Raji (cell line): ENCODE measurements around the gene EXOC4.

Experiments used
- POLR2A ChIP-seq: IDR thresholded peaks from 2 replicates; pipeline ENCODE4 v1.6.1; 2011; ENCODE audit warnings: low read depth, low read length, control low read depth; ENCODE audit not compliant: insufficient read depth

EXOC4 gene

DNA sequence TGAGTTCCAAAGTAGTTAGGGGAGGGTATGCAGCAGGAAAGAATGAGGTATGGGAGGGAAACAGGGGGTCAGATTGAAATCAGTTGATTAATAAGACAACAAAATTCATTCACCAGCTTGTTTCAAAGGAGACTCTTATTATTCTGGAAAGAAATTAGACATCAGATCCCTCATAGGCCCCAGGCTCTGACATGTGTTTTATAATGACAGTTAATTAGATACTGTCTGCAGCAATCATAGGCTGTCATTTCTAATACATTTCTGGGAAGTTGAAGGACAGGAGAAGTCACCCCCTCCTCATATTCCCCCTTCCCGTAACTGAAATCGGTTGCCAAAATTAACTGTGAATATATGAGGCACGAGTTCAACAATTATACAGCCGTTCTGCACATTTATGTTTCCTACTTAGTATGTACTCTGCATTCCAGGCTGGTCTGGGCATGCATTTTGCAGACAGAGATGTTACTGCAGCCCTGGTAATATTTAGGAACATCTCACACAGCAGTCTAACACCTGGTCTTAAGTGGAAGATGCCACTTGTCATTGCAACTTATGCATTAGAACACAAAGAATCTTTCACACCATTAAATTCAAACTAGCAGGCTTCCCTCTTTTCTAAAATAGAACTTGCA lies 519.0 kb downstream of the EXOC4 start:
- TF ChIP-seq POLR2A = no peak

DNA sequence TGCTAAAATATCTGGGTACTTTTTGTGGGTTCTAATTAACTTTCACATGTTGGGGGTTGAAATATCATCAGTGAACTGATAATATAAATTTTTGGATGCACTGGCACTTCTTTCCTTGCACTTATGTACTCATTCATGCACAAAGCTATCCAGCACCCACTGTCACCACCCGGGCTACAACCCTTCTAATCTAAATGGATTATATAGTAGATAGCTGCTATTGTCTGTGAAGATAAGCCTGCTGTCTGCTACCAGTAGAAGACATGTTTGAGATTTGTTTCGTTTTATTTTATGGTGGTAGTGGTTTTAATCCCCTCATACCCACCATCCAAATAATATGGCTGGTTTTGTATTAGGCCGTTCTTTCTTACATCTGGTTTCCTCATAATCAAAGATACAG lies 520.7 kb downstream of the EXOC4 start:
- no peak for TF ChIP-seq POLR2A

DNA sequence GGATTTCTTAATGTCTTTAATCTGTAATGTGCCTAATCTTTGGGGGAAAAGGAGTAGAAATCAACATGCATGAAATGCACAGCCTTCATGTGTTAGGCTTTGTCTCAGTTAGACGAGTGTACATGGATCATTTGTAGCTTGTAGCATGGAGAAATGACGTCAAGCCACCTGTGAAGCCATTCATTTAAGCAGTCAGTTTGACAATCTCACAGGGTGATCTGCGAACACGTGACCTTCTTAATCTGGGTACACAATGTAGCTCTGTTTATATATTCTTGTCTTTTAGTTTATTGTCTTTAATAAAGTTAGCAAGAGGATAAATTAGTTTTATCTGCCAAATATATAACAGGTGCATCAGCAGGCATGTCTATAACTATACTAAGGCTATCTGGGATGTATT lies 522.3 kb downstream of the EXOC4 start:
- no peak for TF ChIP-seq POLR2A

DNA sequence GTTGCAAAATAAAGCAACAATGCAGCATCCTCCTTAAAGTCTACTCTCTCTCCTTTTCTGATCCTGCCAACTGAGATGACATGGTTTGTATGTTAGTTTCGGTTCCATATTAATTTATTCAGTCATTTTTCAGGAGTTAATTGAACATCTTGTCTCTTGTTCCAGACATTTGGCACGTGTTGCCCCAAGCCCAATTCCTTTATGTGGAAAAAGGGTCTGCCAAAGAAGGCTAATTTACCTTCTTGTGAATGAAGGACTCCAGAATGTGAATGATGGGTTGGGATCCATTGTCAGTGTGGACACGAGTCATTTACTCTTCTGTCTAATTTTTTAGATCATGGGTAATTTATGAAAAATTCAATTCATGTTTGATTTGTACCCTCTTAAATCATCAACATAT lies 523.4 kb downstream of the EXOC4 start:
- no peak for TF ChIP-seq POLR2A

DNA sequence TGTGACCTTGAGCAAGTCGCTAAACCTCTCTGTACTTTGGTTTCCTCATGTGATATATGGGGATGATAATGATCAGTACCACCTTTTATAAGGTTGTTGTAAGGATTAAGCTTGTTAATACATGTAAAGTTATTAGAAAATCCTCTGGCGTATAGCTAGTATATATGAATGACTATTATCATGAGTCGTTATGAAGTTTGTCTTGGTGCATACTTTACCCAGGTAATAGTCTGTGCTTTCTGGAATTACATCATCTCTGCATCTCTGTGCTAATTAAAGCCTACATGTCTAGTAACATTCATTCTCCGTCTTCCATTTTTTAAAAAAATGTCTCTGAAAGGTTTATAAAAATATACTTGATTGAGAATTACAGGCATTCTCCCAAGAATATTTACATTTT lies 524.8 kb downstream of the EXOC4 start:
- TF ChIP-seq POLR2A = no peak

DNA sequence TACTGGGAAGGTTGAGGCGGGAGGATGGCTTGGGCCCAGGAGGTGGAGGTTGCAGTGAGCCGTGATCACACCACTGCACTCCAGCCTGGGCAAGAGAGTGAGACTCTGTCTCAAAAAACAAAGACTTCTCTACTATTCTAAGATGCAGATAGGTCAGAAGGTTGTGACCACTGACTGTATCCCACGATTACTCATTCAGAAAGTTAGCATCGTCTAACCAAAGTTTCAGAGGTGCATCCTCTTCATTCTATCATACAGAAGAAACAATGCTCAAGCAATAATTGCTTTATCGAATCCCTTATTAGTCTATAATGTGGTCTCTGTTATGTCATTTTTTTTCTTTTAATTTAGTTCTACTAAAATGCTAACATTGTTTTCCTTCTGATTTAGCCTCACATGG lies 525.6 kb downstream of the EXOC4 start:
- no peak for TF ChIP-seq POLR2A

DNA sequence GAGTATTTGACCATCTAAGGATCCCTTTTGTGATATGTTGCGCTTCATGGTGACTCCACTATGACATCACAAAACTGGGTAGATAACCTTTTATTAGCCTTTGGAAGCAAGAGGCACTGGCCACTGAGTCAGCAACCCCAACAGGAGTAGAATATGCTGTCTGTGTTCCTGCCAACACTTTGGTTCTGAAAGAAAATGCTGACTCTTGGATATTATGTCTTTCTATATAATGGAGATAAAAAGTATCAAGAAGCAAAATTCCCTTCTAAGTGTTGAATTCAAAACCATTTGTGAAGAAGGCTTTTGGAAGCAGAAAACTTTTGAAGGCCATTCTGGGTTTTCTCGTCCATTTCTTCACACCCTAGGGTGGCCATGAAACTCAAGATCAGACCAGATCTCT lies 528.0 kb downstream of the EXOC4 start:
- no peak for TF ChIP-seq POLR2A

DNA sequence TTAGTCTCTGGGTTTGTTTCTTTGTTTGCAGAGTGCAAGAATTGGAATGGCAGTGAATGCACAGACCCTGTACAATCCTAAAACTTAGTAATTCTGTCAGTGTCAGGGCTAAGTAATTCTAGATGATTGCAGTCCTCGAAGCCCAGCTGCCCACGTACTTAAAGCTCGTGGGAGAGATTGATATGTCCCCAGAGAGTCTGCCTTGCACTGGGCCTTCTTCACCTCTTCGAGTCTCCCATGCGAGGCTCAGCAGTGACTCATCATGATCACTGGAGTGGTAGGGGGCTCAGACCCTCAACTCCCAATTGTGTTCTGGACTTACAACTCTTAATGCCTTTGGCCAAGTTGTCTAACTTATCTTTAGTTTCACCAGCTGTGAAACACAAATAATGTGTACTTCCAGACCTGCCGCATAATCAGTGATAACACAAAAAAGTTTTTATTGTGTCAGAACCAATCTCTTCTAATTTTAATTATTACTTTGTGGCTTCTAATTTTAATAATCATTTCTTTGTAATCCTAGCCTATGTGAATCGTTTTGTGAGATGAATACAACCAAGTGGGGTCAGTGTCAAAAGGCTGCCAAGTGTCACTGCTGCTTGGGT lies 528.7 kb downstream of the EXOC4 start:
- no peak for TF ChIP-seq POLR2A

DNA sequence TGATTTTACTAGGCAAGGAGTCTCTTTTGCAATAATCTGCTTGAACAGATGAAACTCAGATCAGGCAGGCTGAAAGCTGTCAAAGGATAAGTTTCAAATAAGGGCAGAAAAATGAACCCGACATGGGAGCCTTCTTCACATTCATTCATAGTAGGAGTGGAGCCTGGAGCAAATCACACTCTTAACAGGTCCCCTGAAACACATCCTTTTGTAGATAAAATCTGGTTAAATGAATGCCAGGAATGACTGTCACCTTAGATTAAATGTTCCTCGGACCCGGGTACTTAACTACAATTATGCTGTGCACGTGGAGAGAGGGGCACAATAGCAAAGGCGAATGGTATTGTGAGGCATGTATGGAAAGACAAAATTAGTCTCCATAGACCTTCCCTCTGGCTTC lies 529.6 kb downstream of the EXOC4 start:
- TF ChIP-seq POLR2A = no peak

DNA sequence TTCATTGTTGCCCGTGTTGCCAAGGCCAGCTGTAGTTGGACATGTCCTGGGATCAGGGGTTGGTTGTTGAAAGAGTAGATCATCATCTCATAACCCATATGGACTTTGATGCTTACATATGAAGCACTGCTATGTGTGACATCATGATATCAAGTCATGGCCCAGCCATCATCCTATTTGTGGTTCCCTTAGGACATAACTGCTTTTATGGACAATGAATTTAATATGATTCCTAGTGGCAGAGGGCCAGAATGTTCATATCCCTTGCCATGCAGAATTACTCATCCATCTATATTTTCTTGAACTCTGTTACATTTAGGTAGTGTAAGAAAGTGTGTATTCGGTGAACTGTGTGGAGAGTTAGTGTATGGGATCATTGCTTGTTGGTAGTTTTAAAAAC lies 530.4 kb downstream of the EXOC4 start:
- no peak for TF ChIP-seq POLR2A

DNA sequence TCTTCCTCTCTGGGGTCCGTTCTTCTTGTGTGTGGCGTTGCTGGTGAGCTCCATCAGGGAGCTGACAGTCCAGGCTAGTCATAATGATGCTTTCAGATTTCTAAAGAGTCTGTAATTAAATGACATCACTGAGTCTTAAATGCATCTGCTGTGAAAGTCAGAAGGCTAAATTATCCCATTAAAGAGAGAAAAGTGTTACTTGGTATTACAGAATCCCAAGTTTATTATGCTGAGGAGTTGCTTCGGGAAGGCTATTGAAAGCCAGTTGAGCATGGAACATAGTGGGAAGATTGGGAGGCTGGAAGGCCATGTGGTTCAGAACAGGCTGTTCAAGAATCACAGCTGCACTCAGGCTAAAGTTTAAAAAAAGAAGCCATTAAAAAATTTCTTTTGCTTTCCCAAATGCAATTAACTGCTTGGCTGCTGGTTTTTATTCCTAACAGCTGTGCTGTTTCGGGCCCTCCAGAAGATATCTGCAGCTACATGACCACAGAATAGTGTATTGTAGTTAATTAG lies 531.7 kb downstream of the EXOC4 start:
- TF ChIP-seq POLR2A = no peak

DNA sequence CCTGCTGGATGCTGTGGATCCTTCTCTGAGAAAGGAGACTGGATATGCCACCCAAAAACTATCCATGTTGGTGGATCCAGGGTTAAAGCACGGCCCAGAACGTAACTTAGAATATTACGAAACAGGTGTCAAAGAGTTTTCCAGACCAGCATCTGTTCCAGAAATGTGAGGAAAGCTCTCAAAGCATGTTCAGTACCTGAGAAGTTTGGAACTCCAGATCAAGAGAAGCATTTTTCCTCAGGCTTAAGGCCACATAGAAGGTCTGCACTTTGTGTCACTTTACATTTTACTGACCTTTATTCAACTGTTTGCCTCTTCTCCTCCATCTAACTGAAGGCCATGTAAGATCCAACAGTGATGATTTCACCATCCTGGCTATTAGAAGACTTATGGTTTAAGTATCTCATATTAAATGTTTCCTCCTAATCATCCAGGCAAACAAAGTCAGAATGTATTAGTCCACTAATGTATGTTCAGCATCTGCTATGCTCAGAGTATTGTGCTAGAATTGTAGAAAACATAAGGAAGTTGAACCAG lies 533.6 kb downstream of the EXOC4 start:
- no peak for TF ChIP-seq POLR2A

DNA sequence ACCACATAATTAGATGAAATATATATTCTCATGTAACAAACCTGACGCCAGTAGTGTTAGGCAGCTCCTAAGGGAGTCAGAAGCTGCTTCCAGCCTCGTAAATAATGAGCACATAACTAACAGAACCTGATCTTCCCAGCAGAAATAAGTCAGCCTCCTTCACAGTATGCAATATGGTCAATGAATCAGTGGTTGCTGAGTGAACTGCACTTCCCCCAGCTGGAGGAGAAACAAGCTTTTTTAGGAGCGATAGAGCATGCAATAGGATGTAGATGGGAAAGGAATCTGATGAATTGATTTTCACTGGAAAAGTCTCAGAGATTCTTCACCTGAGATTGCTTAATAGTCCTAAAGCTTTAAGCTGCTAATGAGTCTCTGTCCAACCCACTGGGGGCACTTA lies 537.1 kb downstream of the EXOC4 start:
- no peak for TF ChIP-seq POLR2A

DNA sequence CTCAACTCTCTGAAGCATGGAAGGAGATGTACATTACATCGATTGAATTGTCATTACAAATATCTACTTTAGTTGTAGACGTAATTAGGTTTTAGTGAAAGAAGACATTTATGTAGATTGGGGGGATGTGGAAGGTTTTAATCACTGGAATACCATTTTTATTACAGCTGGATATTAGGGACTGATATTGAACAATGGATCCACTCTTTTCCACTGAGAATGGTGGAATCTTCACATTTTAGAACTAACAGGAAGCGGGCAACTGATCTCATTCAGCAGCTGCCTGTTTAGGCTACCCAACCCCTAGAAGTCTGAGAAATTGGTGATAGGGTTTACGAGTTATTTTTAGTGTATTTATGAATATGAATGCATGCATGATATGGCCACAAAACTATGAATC lies 538.0 kb downstream of the EXOC4 start:
- no peak for TF ChIP-seq POLR2A

DNA sequence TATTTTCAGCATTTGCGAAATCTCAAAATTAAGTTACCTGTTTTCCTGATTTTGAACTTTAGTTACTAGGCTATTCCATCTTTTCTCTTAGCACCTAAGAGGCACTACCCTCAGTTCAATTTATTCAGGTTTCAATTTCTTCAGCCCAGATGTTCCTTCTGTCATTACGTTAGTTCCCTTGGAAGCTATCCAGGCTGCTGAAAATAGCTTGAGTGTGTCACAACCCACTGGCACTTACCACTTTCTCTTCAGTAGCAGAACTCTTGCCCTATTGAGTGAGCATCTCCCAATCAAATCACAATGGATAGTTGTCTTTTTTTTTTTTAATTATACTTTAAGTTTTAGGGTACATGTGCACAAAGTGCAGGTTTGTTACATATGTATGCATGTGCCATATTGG lies 541.6 kb downstream of the EXOC4 start:
- no peak for TF ChIP-seq POLR2A

DNA sequence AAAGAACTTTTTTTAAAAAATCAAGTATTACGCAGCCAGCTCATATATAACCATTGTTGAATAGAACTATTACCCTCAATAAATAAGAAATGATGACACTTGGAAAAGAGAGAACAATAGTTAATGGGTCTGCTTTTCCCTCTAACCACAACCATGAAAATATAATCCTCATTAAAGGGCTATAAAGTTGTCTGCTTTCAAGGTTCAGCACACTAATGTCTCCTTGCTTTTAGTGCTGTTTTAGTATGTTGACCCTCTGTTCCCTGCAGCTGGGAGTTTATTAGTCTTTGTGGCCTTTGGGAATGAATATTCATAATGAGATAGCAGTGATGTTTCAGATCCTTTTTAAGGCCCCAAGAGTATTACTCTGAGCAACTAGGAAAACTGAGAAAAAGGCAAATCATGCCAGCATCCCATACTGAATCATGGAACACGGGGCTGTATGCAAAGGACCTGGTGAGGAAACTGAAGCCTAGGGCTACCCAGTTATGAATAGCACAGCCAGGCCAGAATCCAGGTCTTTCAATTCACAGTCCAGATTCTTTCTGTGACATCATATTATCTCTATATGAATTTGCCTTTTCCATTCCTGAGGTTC lies 542.3 kb downstream of the EXOC4 start:
- no peak for TF ChIP-seq POLR2A
